Lower leg skin (tissue), 3 donors: ENCODE measurements around the gene USP20.

Experiments used
- POLR2A ChIP-seq, 2 donors: fragments of 450-650 bp; IDR thresholded peaks; one replicate each; pipeline ENCODE4 v1.6.1; 2016 to 2017; ENCODE audit warnings: antibody characterized with exemption in 2 of 2, mild to moderate bottlenecking in 1 of 2, moderate library complexity in 1 of 2
- TF ChIP-seq, protein P1 (sequence below), 3 donors: fragments of 450-650 bp; IDR thresholded peaks; one replicate each; pipeline ENCODE4 v1.5.1; 2016; ENCODE audit warnings: antibody characterized with exemption in 3 of 3, mild to moderate bottlenecking in 3 of 3, moderate library complexity in 2 of 3

DNA sequence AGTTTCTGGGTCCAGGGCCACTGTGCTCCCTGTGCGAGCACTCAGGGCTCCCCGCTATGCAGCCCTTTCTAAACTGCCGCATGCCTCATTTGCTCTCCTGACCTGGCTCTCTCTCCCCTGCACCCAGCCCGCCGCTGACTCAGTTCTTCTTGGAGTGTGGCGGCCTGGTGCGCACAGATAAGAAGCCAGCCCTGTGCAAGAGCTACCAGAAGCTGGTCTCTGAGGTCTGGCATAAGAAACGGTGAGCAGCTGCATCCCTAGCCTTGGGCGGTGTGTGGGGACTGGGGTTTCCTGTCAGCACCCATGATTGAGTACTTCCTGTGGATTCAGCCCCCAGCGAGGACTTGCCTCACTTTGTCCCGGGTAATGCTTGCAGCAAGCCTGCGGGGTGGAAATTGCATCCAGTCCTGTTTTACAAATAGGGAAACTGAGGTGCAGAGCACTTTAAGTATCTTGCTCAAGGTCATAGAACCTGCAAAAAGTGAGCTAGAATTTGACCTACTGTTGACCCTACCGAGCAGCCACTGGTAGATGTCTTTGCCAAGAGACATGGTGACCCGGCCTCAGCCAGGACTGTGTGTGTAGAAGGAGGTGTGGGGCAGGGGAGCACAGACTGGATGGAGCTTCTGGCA, 27.9 kb downstream of the USP20 start:
- TF ChIP-seq, protein P1, sequence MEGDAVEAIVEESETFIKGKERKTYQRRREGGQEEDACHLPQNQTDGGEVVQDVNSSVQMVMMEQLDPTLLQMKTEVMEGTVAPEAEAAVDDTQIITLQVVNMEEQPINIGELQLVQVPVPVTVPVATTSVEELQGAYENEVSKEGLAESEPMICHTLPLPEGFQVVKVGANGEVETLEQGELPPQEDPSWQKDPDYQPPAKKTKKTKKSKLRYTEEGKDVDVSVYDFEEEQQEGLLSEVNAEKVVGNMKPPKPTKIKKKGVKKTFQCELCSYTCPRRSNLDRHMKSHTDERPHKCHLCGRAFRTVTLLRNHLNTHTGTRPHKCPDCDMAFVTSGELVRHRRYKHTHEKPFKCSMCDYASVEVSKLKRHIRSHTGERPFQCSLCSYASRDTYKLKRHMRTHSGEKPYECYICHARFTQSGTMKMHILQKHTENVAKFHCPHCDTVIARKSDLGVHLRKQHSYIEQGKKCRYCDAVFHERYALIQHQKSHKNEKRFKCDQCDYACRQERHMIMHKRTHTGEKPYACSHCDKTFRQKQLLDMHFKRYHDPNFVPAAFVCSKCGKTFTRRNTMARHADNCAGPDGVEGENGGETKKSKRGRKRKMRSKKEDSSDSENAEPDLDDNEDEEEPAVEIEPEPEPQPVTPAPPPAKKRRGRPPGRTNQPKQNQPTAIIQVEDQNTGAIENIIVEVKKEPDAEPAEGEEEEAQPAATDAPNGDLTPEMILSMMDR (IDR thresholded peaks at IDR 0.05) = no peak
- no peak for TF ChIP-seq POLR2A (IDR thresholded peaks at IDR 0.05)
